KOPT-K1 (cell line): ENCODE measurements around the gene SLC7A10.
"Not testable (repeated sequence)": the region's sequence is repeated elsewhere in the genome, so short reads cannot be mapped to it uniquely, and the experiment has no call there.

ENCODE experiments used
- H3K27ac ChIP-seq: fragments of 200-600 bp; sonication (generic); 2 replicates; pipeline ENCODE4 v1.5.1; 2016; ENCODE audit warnings: antibody characterized with exemption, mild to moderate bottlenecking, low read depth, low read length; ENCODE audit not compliant: poor library complexity, severe bottlenecking
- H3K36me3 ChIP-seq: fragments of 200-600 bp; sonication (generic); 2 replicates; pipeline ENCODE4 v1.5.1; 2017; ENCODE audit warnings: antibody characterized with exemption, mild to moderate bottlenecking, low read length, moderate library complexity; ENCODE audit not compliant: insufficient read depth
- H3K9me3 ChIP-seq: fragments of 200-600 bp; sonication (generic); 2 replicates; pipeline ENCODE4 v1.5.1; 2017; ENCODE audit warnings: antibody characterized with exemption, low read length, mild to moderate bottlenecking; ENCODE audit not compliant: insufficient read depth, poor library complexity, severe bottlenecking

The SLC7A10 gene

DNA sequence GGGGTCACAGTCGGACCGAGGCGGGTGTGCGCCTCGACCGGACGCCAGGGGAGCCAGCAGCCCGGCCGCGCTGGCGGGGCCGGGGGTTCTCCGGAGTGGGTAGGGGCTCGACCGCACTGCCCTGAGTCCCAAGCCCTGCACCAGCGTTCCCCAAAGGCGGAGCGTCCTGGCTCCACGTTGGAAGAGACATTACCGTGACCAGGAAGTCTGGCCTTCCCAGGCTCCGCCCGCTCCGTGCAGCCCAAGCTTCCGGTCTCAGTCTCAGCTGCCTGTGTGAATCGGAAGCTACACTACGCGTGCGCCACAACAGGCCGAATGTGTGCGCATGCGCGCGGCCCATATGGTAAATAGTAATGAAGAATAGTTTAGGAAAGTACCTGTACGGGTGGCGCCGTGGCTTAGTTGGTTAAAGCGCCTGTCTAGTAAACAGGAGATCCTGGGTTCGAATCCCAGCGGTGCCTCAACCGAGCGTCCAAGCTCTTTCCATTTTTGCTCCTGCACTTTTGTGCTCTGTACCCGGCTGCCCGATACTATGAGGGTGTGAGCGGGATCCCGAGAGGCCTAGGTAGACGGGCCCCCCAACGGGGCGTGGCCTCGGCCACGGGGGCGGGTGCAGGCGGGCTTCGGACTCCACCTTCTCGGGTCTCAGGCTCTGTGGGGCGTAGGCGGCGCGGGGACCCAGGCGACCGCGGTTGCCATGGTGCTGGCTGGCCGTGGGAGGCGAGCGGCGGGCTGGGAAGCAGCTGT is 48.8 kb downstream of the SLC7A10 start:
- Histone ChIP-seq H3K9me3 (no peaks in the 10 kb centered on the region), H3K36me3 (no peaks in the 10 kb centered on the region), H3K27ac (peak overlapping the region; percentile 94)

DNA sequence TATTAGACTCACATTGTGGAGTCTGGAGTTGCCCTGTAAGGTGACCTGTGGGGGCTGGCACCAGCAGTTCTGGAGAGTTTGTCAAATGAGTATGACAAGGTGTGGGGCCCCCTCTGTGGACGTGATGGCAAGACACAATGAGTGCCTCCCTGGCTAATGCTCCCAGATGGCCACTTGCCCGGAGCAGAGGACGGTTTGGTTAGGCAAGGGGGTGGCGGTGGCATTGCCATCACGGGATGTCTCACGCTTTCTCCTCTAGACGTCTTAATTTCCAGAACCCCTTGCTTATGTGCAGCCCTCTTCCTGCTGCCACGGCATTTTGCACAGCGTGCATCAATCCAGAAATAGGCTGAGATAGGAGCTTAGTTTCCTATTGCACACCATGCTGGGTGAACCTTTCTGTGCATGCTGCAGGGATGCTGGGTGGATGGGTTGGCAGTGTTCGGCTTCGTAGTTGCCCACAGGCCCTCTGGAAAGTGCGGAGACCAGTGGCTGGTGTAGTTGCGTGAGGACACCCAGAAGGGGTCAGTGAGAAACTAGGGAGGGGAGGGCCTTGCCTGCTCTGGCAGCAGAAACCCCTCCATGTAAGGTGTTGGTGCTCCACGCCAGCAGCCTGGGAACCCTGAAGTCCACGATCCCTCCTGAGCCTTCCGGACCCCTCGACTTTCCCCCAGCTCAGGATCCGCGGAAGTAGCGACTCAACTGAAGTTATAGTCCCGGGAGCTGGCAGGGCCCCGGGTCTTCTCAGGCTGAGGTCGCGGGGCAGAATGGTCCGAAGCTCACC is 49.6 kb downstream of the SLC7A10 start:
- H3K9me3 ChIP-seq = no peaks in the 10 kb centered on the region
- H3K27ac ChIP-seq = peak overlapping the region; percentile 94
- no peaks in the 10 kb centered on the region for H3K36me3 ChIP-seq

DNA sequence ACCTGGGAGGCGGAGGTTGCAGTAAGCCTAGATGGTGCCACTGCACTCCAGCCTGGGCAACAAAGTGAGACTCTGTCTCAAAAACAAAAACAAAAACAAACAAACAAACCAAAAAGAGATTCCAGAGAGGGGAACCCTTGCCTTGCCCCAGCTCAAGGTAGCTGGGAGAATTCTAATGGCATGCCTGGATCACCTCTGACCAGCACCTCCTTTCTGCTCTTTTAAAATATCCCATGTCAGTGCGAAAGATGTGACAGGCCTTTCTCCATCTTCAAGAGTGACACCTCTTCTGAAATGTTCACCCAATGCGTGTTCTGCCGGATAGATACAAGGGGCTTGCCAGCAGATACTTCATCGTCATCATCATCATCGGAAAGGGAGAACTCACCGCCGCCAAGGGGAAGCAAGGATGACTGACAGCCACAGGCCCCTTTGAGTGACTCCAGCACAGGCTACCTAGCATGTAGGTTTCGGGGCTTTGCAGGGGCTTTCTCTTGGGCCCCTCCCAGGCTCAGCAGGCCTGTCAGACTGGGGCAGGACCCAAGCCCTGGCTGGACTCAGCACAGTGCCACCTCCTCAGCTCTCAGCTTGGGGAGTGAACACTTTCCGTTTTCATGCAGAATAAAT is 50.4 kb downstream of the SLC7A10 start:
- Histone ChIP-seq H3K27ac (no peak overlapping the region), H3K9me3 (no peaks in the 10 kb centered on the region), H3K36me3 (no peaks in the 10 kb centered on the region)

DNA sequence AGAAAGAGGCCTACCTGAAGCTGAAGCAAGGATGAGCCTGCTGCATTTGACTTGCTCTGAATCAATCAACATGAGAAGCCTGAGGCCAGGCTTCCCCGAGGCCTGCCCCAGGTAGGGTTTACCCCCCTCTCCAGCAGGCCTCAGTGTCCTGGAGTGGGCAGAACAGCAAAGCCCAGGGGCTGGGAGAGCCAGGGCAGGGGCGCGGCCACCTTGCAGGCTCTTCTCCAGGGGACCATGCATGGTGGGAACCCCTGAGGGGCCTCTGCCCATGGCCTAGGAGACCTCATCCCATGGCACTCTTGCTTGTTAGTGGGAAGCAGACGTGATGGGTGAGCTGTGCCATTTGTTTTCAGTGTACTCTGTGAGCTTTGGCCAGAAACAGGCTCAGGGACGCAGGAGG is 51.5 kb downstream of the SLC7A10 start:
- Histone ChIP-seq H3K9me3 (peaks cover 3% of the 10 kb centered on the region), H3K36me3 (no peaks in the 10 kb centered on the region), H3K27ac (no peak overlapping the region)

DNA sequence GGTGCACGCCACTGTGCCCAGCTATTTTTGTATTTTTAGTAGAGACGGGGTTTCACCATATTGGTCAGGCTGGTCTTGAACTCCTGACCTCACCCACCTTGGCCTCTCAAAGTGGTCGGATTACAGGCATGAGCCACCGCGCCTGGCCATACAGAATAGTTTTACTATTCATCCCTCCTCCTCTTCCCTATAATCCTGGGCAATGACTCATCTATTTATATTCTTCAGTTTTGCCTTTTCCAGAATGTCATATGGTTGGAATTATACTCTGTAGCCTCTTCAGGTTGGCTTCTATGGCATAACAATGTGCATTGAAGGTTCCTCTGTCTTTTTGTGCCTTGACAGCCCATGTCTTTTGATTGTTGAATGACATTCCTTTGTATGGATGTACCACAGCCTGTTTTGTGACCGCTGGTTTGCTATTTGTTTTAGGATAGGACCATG is 53.7 kb downstream of the SLC7A10 start:
- Histone ChIP-seq H3K36me3 (no peaks in the 10 kb centered on the region), H3K9me3 (peaks cover 22% of the 10 kb centered on the region), H3K27ac (no peak overlapping the region)

DNA sequence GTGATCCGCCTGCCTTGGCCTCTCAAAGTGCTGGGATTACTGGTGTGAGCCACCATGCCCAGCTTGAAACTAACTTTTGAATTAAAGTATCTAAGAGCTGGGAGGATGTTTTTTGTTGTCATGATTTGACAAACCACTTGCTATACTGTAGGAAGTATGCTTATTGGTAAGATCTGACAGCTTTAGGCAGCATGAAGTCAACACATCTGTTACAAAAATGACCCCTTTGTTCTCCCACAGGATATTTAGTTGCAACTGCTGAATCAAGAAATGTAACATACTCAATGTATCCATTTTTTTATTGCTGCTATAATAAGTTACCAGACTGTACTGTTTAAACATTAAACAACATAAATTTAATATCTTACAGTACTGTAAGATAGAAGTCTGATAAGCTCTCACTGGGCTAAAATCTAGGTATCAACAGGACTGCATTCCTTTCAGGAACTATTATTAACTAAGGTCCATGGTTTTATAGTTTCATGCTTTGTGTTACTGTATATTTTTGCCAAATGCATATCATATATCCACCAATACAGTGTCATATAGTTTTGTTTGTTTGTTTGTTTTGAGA is 54.3 kb downstream of the SLC7A10 start:
- Histone ChIP-seq H3K9me3 (peaks cover 22% of the 10 kb centered on the region), H3K36me3 (no peaks in the 10 kb centered on the region), H3K27ac (no peak overlapping the region)

DNA sequence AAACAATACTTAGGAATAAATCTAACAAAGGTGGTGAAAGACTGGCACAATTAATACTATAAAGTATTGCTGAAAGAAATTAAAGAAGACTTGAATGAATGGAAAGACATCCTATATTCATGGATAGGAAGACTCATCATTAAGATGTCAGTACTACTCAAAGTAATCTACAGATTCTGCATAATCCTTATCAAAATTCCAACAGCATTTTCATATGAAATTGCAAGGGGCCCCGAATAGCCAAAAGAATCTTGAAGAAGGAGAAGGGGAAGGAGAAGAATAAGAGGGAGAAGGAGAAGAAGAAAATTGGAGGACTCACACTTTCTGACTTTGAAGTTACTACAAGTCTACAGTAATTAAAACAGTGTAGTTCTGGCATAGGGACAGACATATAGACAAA is 57.1 kb downstream of the SLC7A10 start:
- Histone ChIP-seq H3K27ac (no peak overlapping the region), H3K9me3 (peaks cover 22% of the 10 kb centered on the region), H3K36me3 (no peaks in the 10 kb centered on the region)

DNA sequence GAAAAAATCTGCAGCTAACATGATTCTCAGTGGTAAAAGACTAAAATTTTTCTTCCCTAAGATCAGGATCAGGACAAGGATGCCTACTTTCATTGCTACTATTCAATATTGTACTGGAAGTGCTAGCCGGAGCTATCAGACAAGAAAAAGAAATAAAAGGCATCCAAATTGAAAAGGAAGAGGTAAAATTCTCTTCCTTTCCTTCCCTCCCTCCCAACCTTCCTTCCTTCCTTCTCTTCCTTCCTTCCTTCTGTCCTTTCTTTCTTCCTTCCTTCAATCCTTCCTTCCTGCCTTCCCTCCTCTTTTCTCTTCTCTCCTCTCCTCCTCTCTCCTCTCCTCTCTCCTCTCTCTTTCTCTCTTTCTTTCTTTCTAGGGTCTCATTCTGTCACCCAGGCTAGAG is 58.2 kb downstream of the SLC7A10 start:
- H3K9me3 ChIP-seq = peaks cover 22% of the 10 kb centered on the region

DNA sequence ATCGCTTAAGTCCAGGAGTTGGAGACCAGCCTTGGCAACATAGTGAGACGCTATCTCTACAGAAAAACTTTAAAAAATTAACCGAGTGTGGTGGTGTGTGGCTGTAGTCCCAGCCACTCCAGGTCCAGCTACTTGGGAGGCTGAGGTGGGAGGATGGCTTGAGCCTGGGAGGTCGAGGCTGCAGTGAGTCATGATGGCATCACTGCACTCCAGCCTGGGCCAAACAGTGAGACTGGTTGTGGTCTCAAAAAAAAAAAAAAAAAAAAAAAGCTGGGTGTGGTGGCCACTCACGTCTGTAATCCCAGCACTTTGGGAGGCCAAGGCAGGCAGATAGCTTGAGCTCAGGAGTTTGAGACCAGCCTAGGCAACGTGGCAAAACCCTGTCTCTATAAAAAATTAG is 59.6 kb downstream of the SLC7A10 start:
- not testable (repeated sequence) for H3K27ac ChIP-seq
- H3K9me3 ChIP-seq = peaks cover 22% of the 10 kb centered on the region

More for the DNA sequence above, 58.2 kb downstream of the SLC7A10 start:
- Histone ChIP-seq H3K36me3 (no peaks in the 10 kb centered on the region), H3K27ac (no peak overlapping the region)

DNA sequence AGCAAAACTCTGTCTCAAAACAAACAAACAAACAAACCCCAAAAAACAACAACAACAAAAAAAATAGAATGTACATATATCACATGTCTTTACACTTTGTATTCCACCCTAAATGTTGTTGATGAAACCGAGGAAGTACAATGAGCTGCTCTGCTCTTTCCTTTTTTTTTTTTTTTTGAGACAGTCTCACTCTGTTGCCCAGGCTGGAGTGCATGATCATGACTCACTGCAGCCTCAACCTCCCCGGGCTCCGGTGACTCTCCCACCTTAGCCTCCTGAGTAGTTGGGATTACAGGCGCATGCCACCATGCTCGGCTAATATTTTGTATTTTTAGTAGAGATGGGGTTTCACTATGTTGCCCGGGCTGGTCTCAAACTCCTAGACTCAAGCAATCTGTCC is 62.2 kb downstream of the SLC7A10 start:
- no peak overlapping the region for H3K27ac ChIP-seq
- H3K9me3 ChIP-seq = peaks cover 13% of the 10 kb centered on the region
- no peaks in the 10 kb centered on the region for H3K36me3 ChIP-seq

More for the DNA sequence above, 59.6 kb downstream of the SLC7A10 start:
- H3K36me3 ChIP-seq = not testable (repeated sequence)

DNA sequence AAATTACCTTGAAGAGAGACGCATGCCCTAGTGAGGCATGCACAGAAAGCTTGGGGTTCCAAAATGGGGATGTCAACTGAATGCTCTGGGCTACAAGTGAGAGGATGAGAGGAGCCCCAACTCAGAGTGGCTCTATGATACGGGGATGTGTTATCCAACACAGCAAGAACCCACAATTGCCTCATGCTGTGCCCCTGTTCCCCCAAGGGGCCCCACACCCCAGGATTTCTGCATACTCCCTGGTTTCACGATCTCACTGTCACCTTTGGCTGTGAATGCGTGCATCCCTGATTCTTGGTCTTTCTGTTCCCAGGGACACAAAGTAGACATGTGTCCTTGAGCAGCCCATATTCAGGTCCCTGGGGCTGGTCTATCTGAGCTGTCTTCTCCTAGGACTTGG is 64.4 kb downstream of the SLC7A10 start:
- no peaks in the 10 kb centered on the region for H3K9me3 ChIP-seq
- no peak overlapping the region for H3K27ac ChIP-seq
- H3K36me3 ChIP-seq = no peaks in the 10 kb centered on the region

DNA sequence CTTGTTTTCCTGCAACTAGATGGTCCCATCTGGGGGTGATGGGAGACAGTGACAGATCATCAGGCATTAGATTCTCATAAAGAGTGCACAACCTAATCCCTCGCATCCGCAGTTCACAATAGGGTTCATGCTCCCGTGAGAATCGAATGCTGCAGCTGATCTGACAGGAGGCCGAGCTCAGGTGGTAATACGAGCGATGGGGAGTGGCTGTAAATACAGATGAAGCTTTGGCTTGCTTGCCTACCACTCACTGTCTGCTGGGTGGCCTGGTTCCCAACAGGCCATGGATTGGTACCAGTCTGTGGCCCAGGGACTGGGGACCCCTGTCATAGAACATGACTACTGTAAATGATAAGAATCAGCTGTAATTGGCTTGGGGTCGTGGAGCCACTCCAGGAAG is 65.8 kb downstream of the SLC7A10 start:
- peak overlapping the region; percentile 7 for H3K27ac ChIP-seq
- no peaks in the 10 kb centered on the region for H3K36me3 ChIP-seq

DNA sequence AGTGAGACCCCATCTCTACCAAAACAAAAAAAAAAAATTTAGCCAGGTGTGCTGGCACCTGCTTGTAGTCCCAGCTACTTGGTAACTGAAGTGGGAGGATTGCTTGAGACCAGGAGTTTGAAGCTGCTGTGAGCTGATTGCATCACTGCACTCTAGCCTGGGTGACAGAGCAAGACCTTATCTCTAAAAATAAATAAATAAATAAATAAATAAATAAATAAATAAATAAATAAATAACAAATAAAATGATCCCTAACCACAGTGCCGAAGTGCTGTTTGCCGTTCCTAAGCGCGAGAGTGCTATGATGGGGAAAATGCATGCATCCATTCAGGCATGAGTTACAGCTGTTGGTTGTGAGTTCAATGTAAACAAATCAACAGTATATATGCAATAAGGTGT is 66.5 kb downstream of the SLC7A10 start:
- Histone ChIP-seq H3K9me3 (no peaks in the 10 kb centered on the region), H3K36me3 (no peaks in the 10 kb centered on the region), H3K27ac (no peak overlapping the region)

More for the DNA sequence above, 65.8 kb downstream of the SLC7A10 start:
- H3K9me3 ChIP-seq = no peaks in the 10 kb centered on the region
